Ascending aorta (tissue), 2 donors: ENCODE results near the gene SLC35B2. TPM values are rescaled to one million over a fixed set of nuclear protein-coding genes. Genes with fewer than 3 reads are reported as not detected.
A peak's percentile ranks its signal among the peaks of the same experiment; 100 is the strongest.
"Not testable (repeated sequence)": the region's sequence is repeated elsewhere in the genome, so short reads cannot be mapped to it uniquely, and the experiment has no call there.

ENCODE experiments used
- DNase-seq, 2 donors: peaks; one replicate each; pipeline ENCODE4 v3.0.0-alpha.2; 2019; ENCODE audit warnings: low spot score in 2 of 2
- H3K27ac ChIP-seq, 2 donors: fragments of 200-600 bp; sonication (generic); one replicate each; pipeline ENCODE4 v1.5.1; 2016 to 2017; ENCODE audit warnings: mild to moderate bottlenecking in 1 of 2
- H3K27me3 ChIP-seq: fragments of 200-600 bp; sonication (generic); one replicate; pipeline ENCODE4 v1.5.1; 2017
- H3K36me3 ChIP-seq, 2 donors: fragments of 200-600 bp; sonication (generic); one replicate each; pipeline ENCODE4 v1.5.1; 2016
- H3K4me1 ChIP-seq, 2 donors: fragments of 200-600 bp; sonication (generic); one replicate each; pipeline ENCODE4 v1.5.1; 2016 to 2017; ENCODE audit warnings: mild to moderate bottlenecking in 1 of 2
- H3K4me3 ChIP-seq, 2 donors: fragments of 200-600 bp; sonication (generic); one replicate each; pipeline ENCODE4 v1.5.1; 2016 to 2017; ENCODE audit warnings: mild to moderate bottlenecking in 1 of 2
- H3K9me3 ChIP-seq, 2 donors: fragments of 200-600 bp; sonication (generic); one replicate each; pipeline ENCODE4 v1.5.1; 2016
- CTCF ChIP-seq, 3 experiments: fragments of 200-600 bp in 2 of 3; fragments of 450-650 bp in 1 of 3; sonication (generic) in 2 of 3; IDR thresholded peaks; one replicate each; pipeline ENCODE4 v1.5.1; 2016 to 2019; ENCODE audit warnings: antibody characterized with exemption in 3 of 3, mild to moderate bottlenecking in 1 of 3, moderate library complexity in 1 of 3
- intact Hi-C: fragments of 100-400 bp; cut with DNase I; formaldehyde crosslinking; loops from one replicate; pipeline ENCODE4 v1.15.1; 2023
- total RNA-seq: library from RNA; depleted of rRNA; stranded (reverse); fragments of >200 nt; gene quantifications from one replicate; pipeline ENCODE4 v1.1.0, GENCODE V29; 2016

Gene SLC35B2
- total RNA-seq, 1 donor from 2014 or later, result 9.9 TPM

- Histone ChIP-seq H3K9me3 (no peaks in the 10 kb centered on the region), H3K27me3 (no peaks in the 10 kb centered on the region), H3K36me3 (peaks cover 42 to 59% of the 10 kb centered on the region in 2 donors), H3K27ac (peak overlapping the region; percentile 80 to 100), H3K4me3 (peak overlapping the region in 1 of 2 donors; percentile 18), H3K4me1 (peaks cover 26 to 58% of the 10 kb centered on the region in 2 donors)
- no peak for DNase-seq
- intact Hi-C loops, result loop anchor here (1.0 kb wide), 2 partner anchors 10 to 61 kb away; partner anchors contain the start of gene SLC29A1
- no peak for TF ChIP-seq CTCF (IDR thresholded peaks at IDR 0.05)
These were observed 23.7 kb downstream of the SLC35B2 start for GRCh38 chr6:44233567-44234100.

- H3K9me3 ChIP-seq, result no peaks in the 10 kb centered on the region
- intact Hi-C loops, result no loop called here
- peak overlapping the region in 1 of 2 donors; percentile 18 for H3K4me3 ChIP-seq
- H3K27ac ChIP-seq, result peak overlapping the region; percentile 80 to 100
- TF ChIP-seq CTCF (IDR thresholded peaks at IDR 0.05), result no peak
- peaks cover 26 to 58% of the 10 kb centered on the region in 2 donors for H3K4me1 ChIP-seq
- no peak for DNase-seq
- no peaks in the 10 kb centered on the region for H3K27me3 ChIP-seq
- H3K36me3 ChIP-seq, result peaks cover 42 to 65% of the 10 kb centered on the region in 2 donors
These were observed 24.4 kb downstream of the SLC35B2 start for GRCh38 chr6:44232676-44233566.

- intact Hi-C loops, H3K4me3 ChIP-seq, DNase-seq, H3K9me3 ChIP-seq, H3K27me3 ChIP-seq: not testable (repeated sequence)
- peaks cover 42 to 65% of the 10 kb centered on the region in 2 donors for H3K36me3 ChIP-seq
- H3K4me1 ChIP-seq, result peaks cover 34 to 58% of the 10 kb centered on the region in 2 donors
- H3K27ac ChIP-seq, result peak overlapping the region; percentile 80 to 100
These were observed 25.9 kb downstream of the SLC35B2 start for GRCh38 chr6:44231426-44231825.

GRCh38 chr6:44230034-44230675, 27.2 kb downstream of the SLC35B2 start:
- H3K27ac ChIP-seq, result peak overlapping the region; percentile 80 to 100
- H3K9me3 ChIP-seq, result no peaks in the 10 kb centered on the region
- DNase-seq, result no peak
- H3K36me3 ChIP-seq, result peaks cover 38 to 56% of the 10 kb centered on the region in 2 donors
- intact Hi-C loops, result no loop called here
- peaks cover 43 to 60% of the 10 kb centered on the region in 2 donors for H3K4me1 ChIP-seq
- H3K4me3 ChIP-seq, result no peak overlapping the region
- TF ChIP-seq CTCF (IDR thresholded peaks at IDR 0.05), result no peak
- H3K27me3 ChIP-seq, result no peaks in the 10 kb centered on the region

- Histone ChIP-seq H3K27ac (peak overlapping the region; percentile 80 to 100), H3K4me1 (peaks cover 42 to 60% of the 10 kb centered on the region in 2 donors), H3K36me3 (peaks cover 38 to 56% of the 10 kb centered on the region in 2 donors), H3K4me3 (no peak overlapping the region), H3K27me3 (no peaks in the 10 kb centered on the region), H3K9me3 (no peaks in the 10 kb centered on the region)
- DNase-seq, result no peak
- no peak for TF ChIP-seq CTCF (IDR thresholded peaks at IDR 0.05)
- intact Hi-C loops, result no loop called here
These were observed 27.8 kb downstream of the SLC35B2 start for GRCh38 chr6:44229376-44230033.
